ENCODE data around the gene LAMA2.

LAMA2 gene
- 0.12 to 1.1 (median 0.56) reads per million in 4 experiments for total RNA-seq

- no peak for DNase-seq
These were observed at the start of gene LAMA2 for GRCh38 chr6:128882991-128883611. Gene LAMA2, plus strand, starts transcription at chr6:128883138. Its CDS starts 108 bp downstream, at chr6:128883246.

GRCh38 chr6:128836761-128837160 lies 46.2 kb upstream of the LAMA2 start:
- DNase-seq = no peak

- no peak for DNase-seq
These were observed 41.4 kb upstream of the LAMA2 start for GRCh38 chr6:128841518-128841917.

- DNase-seq = no peak
These were observed 38.3 kb upstream of the LAMA2 start for GRCh38 chr6:128844598-128844997.

GRCh38 chr6:128847431-128848210 lies 35.3 kb upstream of the LAMA2 start:
- DNase-seq = no peak

GRCh38 chr6:128848212-128848935 lies 34.6 kb upstream of the LAMA2 start:
- no peak for DNase-seq

GRCh38 chr6:128855581-128856085 lies 27.3 kb upstream of the LAMA2 start:
- no peak for DNase-seq

GRCh38 chr6:128857806-128858205 lies 25.1 kb upstream of the LAMA2 start:
- DNase-seq = no peak

- no peak for DNase-seq
These were observed 22.2 kb upstream of the LAMA2 start for GRCh38 chr6:128860782-128861181.

GRCh38 chr6:128863983-128864382 lies 19.0 kb upstream of the LAMA2 start:
- no peak for DNase-seq

GRCh38 chr6:128870746-128871145 lies 12.2 kb upstream of the LAMA2 start:
- DNase-seq = no peak

GRCh38 chr6:128874863-128875262 lies 8.1 kb upstream of the LAMA2 start:
- no peak for DNase-seq

GRCh38 chr6:128882560-128882959 lies 378 bp upstream of the LAMA2 start:
- DNase-seq = no peak

- no peak for DNase-seq
These were observed 968 bp downstream of the LAMA2 start for GRCh38 chr6:128883906-128884305.

GRCh38 chr6:128885381-128885780 lies 2.4 kb downstream of the LAMA2 start:
- no peak for DNase-seq

GRCh38 chr6:128886706-128887105 lies 3.8 kb downstream of the LAMA2 start:
- DNase-seq = no peak

- no peak for DNase-seq
These were observed 5.7 kb downstream of the LAMA2 start for GRCh38 chr6:128888444-128889175.

- no peak for DNase-seq
These were observed 6.9 kb downstream of the LAMA2 start for GRCh38 chr6:128889870-128890269.

GRCh38 chr6:128892079-128892478 lies 9.1 kb downstream of the LAMA2 start:
- no peak for DNase-seq

- DNase-seq = no peak
These were observed 16.6 kb downstream of the LAMA2 start for GRCh38 chr6:128899341-128900050.

GRCh38 chr6:128903715-128904114 lies 20.8 kb downstream of the LAMA2 start:
- DNase-seq = no peak

GRCh38 chr6:128914051-128914450 lies 31.1 kb downstream of the LAMA2 start:
- no peak for DNase-seq
